ENCODE data around the gene ARID1B.

The ARID1B gene

GRCh38 chr6:157059781-157060180, 282.6 kb downstream of the ARID1B start (continued):
- TF ChIP-seq PRDM6 (tag by site-specific recombination; IDR thresholded peaks at IDR 0.05) (peak; percentile 79), ZEB2 (tag by site-specific recombination; IDR thresholded peaks at IDR 0.05) (0 out of 2 replicates have a peak, but pooled peaks have one; percentile 16)

- TF ChIP-seq ZNF488 (tag by site-specific recombination; IDR thresholded peaks at IDR 0.05): no peak
- TF ChIP-seq ZNF664 (tag by site-specific recombination; IDR thresholded peaks at IDR 0.05): 0 out of 2 replicates have a peak, but pooled peaks have one; percentile 39
- TF ChIP-seq ZNF175 (tag by site-specific recombination; IDR thresholded peaks at IDR 0.05): no peak
- TF ChIP-seq ZNF362 (tag by site-specific recombination; IDR thresholded peaks at IDR 0.05): peak; percentile 84
- TF ChIP-seq PRDM6 (tag by site-specific recombination; IDR thresholded peaks at IDR 0.05): peak; percentile 37; the same call in 1 of the 2 replicates
- H3K4me3 ChIP-seq (ENCODE audit: low read depth, low read length): no peak overlapping the region
- ChIA-PET CTCF (no interaction called here), POLR2A (interaction anchor here (0.7 kb wide), 1 partner anchor 101 kb away, joined by 6 read pairs; no protein-coding TSS in a partner anchor)
- peaks cover 20% of the 10 kb centered on the region for H3K4me1 ChIP-seq (ENCODE audit: control insufficient read depth, insufficient read depth, low read length)
- H3K36me3 ChIP-seq (ENCODE audit: control insufficient read depth in 2 of 2, insufficient read depth in 1 of 2, low read length in 2 of 2): no peaks in the 10 kb centered on the region
- H3K9me3 ChIP-seq (ENCODE audit: control insufficient read depth, insufficient read depth, low read depth, low read length): no peaks in the 10 kb centered on the region
- no peak overlapping the region for H3K27ac ChIP-seq (ENCODE audit: extremely low read depth, low read depth, low read length)
These were observed 283.3 kb downstream of the ARID1B start for GRCh38 chr6:157060440-157060952.

- H3K4me3 ChIP-seq (ENCODE audit: low read depth, low read length): no peak overlapping the region
- peak; percentile 83 for TF ChIP-seq PRDM1 (tag by site-specific recombination; IDR thresholded peaks at IDR 0.05)
- no peak for TF ChIP-seq ZNF140 (tag by site-specific recombination; IDR thresholded peaks at IDR 0.05)
- TF ChIP-seq ZNF121 (tag by site-specific recombination; IDR thresholded peaks at IDR 0.05): peak; percentile 95
- CTCF ChIA-PET: interaction anchor here (0.7 to 1.7 kb wide), 5 partner anchors 8 to 277 kb away, joined by 3 to 9 read pairs (median 3); no protein-coding TSS in a partner anchor
- no peaks in the 10 kb centered on the region for H3K36me3 ChIP-seq (ENCODE audit: control insufficient read depth in 2 of 2, insufficient read depth in 1 of 2, low read length in 2 of 2)
- H3K9me3 ChIP-seq (ENCODE audit: control insufficient read depth, insufficient read depth, low read depth, low read length): no peaks in the 10 kb centered on the region
- H3K27ac ChIP-seq (ENCODE audit: extremely low read depth, low read depth, low read length): no peak overlapping the region
- POLR2A ChIA-PET: no interaction called here
- H3K4me1 ChIP-seq (ENCODE audit: control insufficient read depth, insufficient read depth, low read length): peaks cover 20% of the 10 kb centered on the region
These were observed 284.8 kb downstream of the ARID1B start for GRCh38 chr6:157061770-157062594.

- peaks cover 20% of the 10 kb centered on the region for H3K4me1 ChIP-seq (ENCODE audit: control insufficient read depth, insufficient read depth, low read length)
- CTCF ChIA-PET: no interaction called here
- no peak overlapping the region for H3K4me3 ChIP-seq (ENCODE audit: low read depth, low read length)
- no peak overlapping the region for H3K27ac ChIP-seq (ENCODE audit: extremely low read depth, low read depth, low read length)
- no peaks in the 10 kb centered on the region for H3K9me3 ChIP-seq (ENCODE audit: control insufficient read depth, insufficient read depth, low read depth, low read length)
- POLR2A ChIA-PET: no interaction called here
- TF ChIP-seq PRDM6 (tag by site-specific recombination; IDR thresholded peaks at IDR 0.05) (peak; percentile 53; the same call in 1 of the 2 replicates), PRDM2 (tag by site-specific recombination; IDR thresholded peaks at IDR 0.05; ENCODE audit: borderline replicate concordance) (no peak), ZNF354C (tag by site-specific recombination; IDR thresholded peaks at IDR 0.05; ENCODE audit: borderline replicate concordance, low read depth) (no peak)
- H3K36me3 ChIP-seq (ENCODE audit: control insufficient read depth in 2 of 2, insufficient read depth in 1 of 2, low read length in 2 of 2): no peaks in the 10 kb centered on the region
These were observed 286.2 kb downstream of the ARID1B start for GRCh38 chr6:157063176-157063905.

Data from HEK293 (cell line).